HG03095 (cell line): ENCODE results near the gene SEC23B.
A peak's percentile ranks its signal among the peaks of the same experiment; 100 is the strongest.

ENCODE experiments used
- ATAC-seq: cut with Tn5 transposase; IDR thresholded peaks from one replicate; pipeline ENCODE4 v1.9.1; 2021; ENCODE audit warnings: moderate library complexity; ENCODE audit not compliant: unreplicated experiment

Gene SEC23B

DNA sequence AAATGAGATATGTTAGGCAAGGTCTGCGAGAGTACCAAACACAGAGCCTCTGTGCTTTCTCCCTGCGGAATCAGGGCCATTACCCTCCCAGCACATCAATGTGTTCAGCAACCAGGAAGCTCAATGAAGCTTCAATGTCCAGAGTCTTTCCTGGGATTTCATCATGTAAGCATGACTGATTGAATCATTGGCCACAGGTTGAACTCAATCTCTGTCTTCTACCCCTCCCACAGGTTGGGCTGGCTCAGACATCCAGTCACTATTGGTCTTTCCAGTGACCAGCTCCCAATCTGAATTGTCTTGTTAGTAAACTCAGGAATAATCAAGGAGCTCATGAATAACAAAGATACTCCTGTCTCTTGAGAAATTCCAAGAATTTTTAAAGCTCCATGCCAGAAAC lies 77.4 kb downstream of the SEC23B start:
- no peak for ATAC-seq

GRCh38 chr20:18587665-18588573 lies 80.2 kb downstream of the SEC23B start, which contains the start of gene DTD1:
Gene DTD1 (plus strand): TSS chr20:18588054. CDS start chr20:18588073, 19 bp downstream.
- peak; percentile 91 for ATAC-seq

- ATAC-seq, result no peak
Observed at GRCh38 chr20:18588574-18588933, 80.8 kb downstream of the SEC23B start.

DNA sequence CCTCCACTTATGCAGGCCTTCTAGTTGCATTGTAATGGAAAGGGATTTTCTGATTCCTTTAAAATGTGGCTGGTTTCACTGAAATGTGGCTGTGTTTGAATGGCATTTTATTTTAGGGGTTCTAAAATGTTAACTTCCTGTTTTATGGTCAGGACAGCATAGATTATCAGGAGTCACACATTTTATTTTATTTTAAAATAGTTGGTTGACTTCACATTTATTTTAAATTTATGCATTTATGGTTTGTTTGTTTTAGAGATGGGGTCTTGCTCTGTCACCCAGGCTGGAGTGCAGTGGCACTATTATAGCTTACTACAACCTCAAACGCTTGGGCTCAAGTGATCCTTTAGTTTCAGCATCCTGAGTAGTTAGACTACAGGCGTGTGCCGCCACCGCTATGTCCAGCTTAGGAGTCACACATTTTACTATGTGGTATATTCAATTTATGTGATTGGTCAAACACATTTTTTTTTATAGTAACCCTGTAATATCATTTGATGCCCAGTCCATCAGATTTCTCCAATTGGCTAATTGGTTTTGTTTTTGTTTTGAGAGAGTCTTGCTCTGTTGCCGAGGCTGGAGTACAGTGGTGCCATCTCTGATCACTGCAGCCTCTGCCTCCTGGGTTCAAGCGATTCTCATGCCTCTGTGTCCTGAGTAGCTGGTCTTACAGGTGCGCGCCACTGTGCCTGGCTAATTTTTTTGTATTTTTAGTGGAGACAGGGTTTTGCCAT lies 82.4 kb downstream of the SEC23B start:
- ATAC-seq, result no peak

DNA sequence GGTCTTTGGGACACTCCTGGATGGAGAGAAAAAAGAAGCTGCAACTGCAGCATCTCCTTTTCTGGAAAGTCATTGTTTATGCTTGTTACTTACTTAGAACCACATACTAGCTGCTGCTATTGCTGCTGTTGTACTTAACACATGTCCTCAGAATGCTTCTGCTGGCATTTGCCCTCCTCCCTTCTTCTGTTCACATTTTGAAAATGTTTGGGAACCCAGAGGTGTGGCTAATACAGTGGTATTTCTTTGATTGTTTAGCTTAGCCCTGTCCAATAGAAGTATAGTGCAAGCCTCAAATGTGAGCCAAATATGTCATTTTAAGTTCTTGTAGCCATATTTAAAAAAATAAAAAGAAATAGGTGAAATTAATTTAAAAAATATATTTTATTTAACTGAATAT lies 88.5 kb downstream of the SEC23B start:
- no peak for ATAC-seq

DNA sequence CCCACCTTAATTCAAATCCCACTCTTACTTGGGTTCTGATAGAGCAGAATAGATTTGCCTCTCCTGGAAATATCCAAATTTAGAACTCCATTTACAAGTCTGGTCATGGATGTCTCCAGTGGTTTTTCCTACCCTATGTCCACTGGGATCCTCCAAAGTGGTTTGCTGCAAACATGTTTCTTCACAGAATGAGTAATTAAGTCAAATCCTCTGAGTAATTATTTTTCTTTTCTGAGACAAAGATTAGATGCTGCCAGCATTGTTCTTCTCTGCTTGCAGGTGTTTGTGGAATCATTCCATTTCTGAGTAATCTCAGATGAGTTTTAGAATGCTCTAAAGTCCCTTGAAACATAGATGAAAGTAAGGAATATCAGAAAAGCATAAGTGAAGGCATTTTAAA lies 102.0 kb downstream of the SEC23B start:
- ATAC-seq, result no peak
